Muscle of back (tissue), 11 donors: ENCODE results near the gene PPFIA2. TPM values are rescaled to one million over a fixed set of nuclear protein-coding genes. Genes with fewer than 3 reads are reported as not detected.
A peak's percentile ranks its signal among the peaks of the same experiment; 100 is the strongest.

Experiments
- DNase-seq, 3 donors: peaks; one replicate each; pipeline versions ENCODE4 v3.0.0 to v3.0.0-alpha.2; 2013
- polyA plus RNA-seq, 10 donors: library from polyadenylated mRNA; unstranded; fragments of 120-200 nt; gene quantifications; one replicate each; pipeline ENCODE4 v1.2.1, GENCODE V29; 2013; ENCODE audit not compliant: insufficient read length in 10 of 10

PPFIA2 gene
- polyA plus RNA-seq, 10 donors = 1.3 to 3.9 (median 1.9) TPM

DNA sequence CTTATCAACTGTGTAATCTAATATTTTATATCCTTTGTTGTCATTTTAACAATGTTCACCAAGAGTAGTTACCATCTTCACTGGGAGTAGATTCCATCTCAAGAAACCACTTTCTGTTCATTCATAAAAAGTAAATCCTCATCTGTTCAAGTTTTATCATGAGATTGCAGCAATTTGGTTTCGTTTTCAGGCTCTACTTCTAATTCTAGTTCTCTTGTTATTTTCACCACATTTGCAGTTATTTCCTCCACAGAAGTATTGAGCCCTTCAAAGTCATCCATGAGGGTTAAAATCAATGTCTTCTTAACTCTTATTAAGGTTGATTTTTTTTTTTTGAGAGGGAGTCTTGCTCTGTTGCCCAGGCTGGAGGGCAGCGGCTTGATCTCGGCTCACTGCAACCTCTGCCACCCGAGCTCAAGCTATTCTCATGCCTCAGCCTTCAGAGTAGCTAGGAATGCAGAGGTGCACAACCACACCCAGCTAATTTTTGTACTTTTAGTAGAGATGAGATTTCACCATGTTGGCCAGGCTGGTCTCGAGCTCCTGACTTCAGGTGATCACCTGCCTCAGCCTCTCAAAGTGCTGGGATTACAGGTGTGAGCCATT is 404.7 kb downstream of the PPFIA2 start:
- DNase-seq = no peak

GRCh38 chr12:81350309-81350708 is 408.8 kb downstream of the PPFIA2 start:
- no peak for DNase-seq

GRCh38 chr12:81347404-81347803 is 411.7 kb downstream of the PPFIA2 start:
- no peak for DNase-seq

DNA sequence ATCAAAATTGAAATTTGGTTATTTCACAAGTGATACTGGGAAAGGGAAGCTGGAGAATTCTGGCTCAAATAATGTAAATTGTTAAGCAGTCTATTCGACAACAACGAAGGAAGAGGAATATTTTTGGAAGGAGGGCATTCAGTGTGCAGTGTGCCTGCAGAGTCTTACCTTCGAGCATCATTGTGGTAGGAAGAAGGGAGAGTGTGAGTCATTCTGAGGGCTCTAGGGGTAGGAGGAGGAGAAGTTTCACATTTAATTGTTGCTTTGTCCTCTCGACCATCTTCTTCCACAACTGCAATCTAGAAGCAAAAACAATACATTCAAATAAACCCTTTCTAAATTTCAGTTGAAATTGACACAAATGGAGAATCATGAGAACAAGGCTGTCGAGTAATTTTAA is 418.2 kb downstream of the PPFIA2 start:
- DNase-seq = no peak

GRCh38 chr12:81339071-81339470 is 420.1 kb downstream of the PPFIA2 start:
- peak in 1 of 3 donors; percentile 3 for DNase-seq

DNA sequence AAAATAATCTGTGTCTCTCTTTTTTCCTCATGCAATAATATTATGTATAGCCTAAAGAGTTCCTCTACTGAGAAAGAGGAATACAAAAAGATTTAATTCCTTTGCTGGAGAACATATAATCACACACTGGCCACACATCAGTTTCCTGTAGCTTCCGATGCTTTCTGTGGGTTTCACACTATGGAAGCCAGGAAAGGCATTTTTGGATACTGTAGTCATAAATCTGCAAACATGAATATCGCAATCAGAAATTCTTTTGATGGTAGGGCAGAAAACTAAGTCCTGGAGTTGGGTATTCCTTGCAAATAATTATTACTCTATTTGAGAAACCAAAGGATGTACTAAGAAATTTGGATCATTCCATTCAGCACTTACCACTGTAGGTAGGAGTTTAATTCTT is 421.3 kb downstream of the PPFIA2 start:
- no peak for DNase-seq

GRCh38 chr12:81333812-81334211 is 425.3 kb downstream of the PPFIA2 start:
- DNase-seq = no peak

DNA sequence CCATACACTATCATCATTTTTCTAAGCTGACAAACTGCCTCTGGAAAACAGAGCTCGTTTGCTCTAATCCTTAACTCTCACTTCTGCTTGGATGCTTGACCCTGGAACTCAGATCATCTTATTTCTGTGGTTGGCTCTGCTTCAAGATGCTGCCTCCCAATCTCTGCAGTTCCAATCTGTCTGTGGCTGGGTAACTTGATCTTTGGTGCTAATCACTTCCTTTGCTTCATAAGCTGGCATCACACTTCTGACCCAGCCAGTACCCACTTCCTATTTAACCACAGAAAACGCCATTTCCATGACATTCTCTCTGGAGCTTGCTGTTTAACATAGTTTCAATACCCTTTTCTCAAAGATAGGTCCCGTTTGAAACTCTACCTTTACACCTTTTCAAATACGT is 427.1 kb downstream of the PPFIA2 start:
- no peak for DNase-seq

DNA sequence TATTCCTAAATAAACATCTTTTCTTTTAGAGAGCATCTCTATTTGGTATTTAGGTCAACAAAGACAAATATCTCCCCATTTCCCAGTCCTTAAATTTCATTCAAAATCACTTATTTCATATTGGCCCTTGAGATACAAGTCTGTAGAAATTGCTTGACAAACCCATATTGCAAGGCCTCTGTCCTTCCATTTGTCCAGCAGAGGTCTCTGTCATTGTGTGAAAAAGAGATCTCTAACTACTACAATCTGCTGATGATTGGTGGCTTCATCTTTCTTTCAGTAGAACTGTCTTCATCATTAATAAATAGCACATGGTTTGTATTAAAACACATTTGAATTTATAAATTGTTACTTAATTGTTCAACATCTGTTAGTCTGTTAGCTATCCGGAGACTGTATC is 428.7 kb downstream of the PPFIA2 start:
- DNase-seq = no peak

- no peak for DNase-seq
Measured at GRCh38 chr12:81329085-81329484, 430.1 kb downstream of the PPFIA2 start.

GRCh38 chr12:81327425-81327824 is 431.7 kb downstream of the PPFIA2 start:
- no peak for DNase-seq

DNA sequence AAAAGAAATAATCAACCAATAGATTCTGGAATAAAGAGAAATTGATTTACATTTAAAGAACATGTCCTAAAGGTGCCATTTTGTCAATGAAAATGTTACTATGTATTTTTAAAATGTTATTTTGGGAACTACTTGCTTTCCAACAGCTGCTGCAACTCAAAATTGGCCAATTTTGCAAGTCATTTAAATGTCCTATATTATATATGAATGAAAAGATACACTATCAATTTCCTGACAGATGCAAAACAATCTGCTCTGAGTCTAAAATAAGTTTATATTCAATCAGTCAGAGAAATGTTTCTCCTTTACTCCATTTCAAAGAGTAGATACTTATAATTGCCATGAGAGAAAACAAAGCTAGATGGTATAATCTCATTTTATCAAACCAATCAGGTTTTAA is 434.1 kb downstream of the PPFIA2 start:
- DNase-seq = no peak

- no peak for DNase-seq
Measured at GRCh38 chr12:81314903-81315531, 444.1 kb downstream of the PPFIA2 start.

DNA sequence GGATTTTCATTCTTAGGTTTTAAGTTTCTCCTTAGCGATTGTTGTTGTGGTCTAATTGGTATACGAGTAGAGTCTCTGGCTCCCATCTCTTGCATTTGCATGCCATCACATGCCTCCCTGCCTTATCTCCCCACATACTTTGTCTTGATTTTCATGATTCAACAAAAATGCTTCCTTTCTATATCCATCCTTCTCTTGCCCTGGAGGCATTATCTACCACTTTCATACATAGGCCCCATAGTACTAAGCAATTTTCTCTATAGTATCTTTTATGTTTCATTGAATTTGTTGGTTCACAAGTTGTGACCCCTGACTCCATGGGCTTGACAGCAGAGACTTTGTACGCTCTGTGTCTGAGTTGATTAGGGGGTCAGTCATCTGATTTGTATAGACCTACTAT is 455.2 kb downstream of the PPFIA2 start:
- no peak for DNase-seq

- no peak for DNase-seq
Measured at GRCh38 chr12:81300454-81300853, 458.7 kb downstream of the PPFIA2 start.

- DNase-seq = no peak
Measured at GRCh38 chr12:81297601-81298000, 461.5 kb downstream of the PPFIA2 start.

DNA sequence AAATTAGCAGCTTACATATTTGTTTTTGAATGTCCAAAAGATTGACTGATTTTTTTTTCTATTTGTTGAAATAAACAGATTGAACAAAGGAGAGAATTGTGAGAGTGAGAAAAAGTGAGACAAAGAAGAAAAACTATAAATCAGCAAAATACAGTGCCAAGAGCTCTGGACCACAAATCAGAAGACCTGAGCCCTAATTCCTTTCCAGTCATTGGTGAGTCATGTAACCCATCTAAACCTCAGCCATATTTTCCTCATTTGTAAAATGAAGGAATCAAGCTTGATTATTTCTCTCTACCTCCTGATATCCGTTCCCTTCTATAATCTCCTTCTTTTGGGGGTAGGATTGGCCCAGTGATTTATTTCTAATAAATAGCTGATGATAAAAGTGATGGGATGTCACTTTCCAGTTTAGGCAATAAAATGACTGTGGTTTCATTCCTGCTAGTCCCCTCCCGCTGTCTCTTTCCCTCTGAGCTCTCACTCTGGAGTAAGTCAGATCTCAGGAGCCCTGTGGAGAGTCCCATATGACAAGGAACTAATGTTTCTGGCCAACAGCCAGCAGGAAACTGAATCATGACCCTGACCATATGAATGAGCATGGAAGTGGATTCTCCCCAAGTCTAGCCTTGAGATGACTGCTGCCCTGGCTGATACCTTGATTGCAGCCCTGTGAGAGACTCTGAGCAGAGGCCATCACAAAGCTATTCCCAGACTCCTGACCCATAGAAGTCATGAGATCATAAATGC is 462.4 kb downstream of the PPFIA2 start:
- peak in 1 of 3 donors; percentile 83 for DNase-seq

- DNase-seq = no peak
Measured at GRCh38 chr12:81295251-81295650, 463.9 kb downstream of the PPFIA2 start.

DNA sequence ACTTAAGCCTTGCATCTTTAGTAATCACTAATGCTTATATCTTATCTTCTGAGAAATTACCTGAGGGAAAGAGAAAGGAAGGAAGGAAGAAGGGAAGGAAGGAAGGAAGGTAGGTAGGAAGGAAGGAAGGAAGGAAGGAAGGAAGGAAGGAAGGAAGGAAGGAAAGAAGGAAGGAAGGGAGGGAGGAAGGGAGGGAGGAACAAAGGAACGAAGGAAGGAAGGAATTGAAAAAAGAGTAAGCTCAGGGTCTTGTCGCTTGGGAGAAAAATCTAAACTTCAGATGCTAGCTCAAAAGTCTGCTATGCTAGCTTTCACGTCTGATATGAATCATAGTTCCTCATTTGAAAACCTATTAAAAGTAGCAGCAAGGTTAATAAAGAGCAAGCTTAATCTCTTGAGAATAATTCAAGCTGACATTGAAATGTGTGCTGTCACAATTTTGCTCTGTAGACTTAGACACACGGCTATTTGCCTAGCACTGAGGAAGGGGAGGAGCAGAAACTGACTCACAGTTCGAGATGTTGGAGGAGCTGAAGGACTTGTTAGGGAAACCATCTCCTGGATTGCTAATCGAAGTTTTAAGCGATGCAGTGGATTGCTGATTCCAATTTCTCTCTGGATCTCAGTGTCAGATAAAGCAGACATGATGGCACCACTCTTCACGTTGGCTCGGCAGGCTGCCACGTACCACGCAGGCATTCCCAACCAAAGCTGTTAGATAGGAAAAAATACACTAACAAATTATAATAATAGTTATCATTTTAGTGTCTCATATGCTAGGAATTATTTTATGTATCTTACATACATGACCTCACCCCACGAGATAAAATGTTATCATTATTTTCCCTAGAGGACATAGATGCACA is 464.6 kb downstream of the PPFIA2 start:
- peak in 1 of 3 donors; percentile 14 for DNase-seq

DNA sequence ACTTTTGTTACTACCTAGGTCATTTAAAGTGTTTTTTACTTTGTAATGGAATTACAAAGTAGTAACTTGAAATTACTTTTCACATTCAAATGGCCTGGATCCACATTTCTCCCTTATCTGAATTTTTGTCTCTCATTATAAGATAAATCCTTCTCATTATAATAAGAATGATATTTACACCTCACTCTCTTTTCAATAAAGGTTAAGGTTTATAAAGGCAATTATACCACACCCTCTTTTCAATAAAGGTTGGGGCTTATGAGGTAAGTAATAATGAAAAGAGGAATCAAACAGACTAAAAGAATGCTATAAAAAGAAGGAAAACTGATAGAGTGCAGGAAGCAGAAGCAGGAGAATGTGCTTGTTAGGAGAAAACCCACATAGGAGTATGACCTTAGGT is 470.5 kb downstream of the PPFIA2 start:
- DNase-seq = no peak

DNA sequence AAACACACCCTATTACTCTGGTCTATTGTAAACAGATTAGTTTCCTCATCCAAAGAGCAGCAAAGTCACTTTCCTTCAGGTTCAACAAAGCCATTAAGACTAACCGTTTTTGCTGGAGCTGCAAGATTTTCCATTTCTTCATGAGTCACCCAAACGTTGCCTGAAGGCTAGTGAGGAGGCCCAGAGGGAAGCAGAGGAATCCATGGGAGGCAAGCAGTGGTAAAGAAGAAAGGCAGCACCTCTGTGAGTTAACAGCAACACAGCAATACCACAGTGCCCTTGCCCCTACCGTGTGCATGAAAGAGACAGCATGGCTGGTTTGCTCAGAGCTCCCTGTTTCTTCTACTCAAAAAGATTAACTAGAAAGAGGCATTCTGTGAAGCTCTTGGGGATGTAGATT is 475.0 kb downstream of the PPFIA2 start:
- no peak for DNase-seq
